Epithelial cell of prostate (primary cell): ENCODE results near the gene SLC5A7.

Experiments used
- DNase-seq: peaks from one replicate; pipeline ENCODE4 v3.0.0-alpha.2; 2011; ENCODE audit warnings: low read depth, low spot score
- H3K27ac ChIP-seq: fragments of 450-650 bp; 2 replicates; pipeline ENCODE4 v1.5.1; 2017; ENCODE audit warnings: mild to moderate bottlenecking

Gene SLC5A7

GRCh38 chr2:108061439-108062042, 75.2 kb downstream of the SLC5A7 start:
- no peak overlapping the region for H3K27ac ChIP-seq
- DNase-seq = no peak
